Measurements from ENCODE around the gene SOWAHD.
A peak's percentile ranks its signal among the peaks of the same experiment; 100 is the strongest.
"Not testable (repeated sequence)": the region's sequence is repeated elsewhere in the genome, so short reads cannot be mapped to it uniquely, and the experiment has no call there.

Gene SOWAHD

DNA sequence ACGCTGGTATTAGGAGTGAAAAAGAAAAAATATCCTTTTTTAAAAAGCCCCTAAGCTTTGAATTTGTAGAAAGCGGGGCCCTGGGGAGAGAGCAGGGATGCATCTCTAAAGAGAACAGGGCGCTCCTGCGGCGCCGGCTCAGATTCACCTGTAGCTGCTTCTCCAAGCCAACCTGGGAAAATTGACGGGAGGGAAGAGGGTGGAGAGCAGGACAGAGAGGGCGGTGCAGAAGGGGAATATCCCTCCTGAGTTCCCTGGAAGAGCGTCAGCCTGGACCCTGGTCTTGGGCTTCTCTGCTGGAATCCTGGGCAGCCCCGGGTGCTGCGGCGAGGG is 776 bp upstream of the SOWAHD start:
- no peak for DNase-seq (ENCODE audit: low read depth in 1 of 2, low spot score in 1 of 2)

DNA sequence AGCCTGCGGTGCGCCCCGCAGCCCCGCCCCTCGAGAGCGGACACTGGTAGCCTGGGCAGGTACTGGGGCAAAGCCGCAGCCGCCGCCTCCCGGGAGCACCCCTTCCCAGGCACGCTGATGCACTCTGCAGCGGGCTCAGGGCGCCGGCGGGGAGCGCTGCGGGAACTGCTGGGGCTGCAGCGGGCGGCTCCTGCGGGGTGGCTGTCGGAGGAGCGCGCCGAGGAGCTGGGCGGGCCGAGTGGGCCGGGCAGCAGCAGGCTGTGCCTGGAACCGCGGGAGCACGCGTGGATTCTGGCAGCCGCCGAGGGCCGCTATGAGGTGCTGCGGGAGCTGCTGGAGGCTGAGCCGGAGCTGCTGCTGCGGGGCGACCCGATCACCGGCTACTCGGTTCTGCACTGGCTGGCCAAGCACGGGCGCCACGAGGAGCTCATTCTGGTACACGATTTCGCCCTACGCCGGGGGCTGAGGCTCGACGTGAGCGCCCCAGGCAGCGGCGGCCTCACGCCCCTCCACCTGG is 401 bp downstream of the SOWAHD start:
- DNase-seq (ENCODE audit: low read depth in 1 of 2, low spot score in 1 of 2) = no peak

DNA sequence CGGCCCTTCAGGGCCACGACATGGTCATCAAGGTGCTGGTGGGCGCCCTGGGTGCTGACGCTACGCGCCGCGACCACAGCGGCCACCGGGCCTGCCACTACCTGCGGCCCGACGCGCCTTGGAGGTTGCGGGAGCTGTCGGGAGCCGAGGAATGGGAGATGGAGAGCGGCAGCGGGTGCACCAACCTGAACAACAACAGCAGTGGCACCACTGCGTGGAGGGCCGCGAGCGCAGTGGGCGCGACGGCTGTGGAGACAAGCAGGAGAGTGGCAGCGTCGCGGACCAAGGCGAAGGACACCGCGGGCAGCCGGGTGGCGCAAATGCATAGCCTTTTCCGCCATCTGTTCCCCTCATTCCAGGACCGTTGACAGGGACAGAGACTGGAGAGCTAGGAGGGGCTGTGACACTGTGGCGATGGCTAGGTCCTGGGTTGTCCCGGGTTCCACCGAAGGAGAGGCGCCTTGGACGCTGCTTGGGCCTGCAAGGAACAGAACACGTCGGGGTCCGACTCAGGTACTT is 919 bp downstream of the SOWAHD start:
- DNase-seq (ENCODE audit: low read depth in 1 of 2, low spot score in 1 of 2) = no peak

DNA sequence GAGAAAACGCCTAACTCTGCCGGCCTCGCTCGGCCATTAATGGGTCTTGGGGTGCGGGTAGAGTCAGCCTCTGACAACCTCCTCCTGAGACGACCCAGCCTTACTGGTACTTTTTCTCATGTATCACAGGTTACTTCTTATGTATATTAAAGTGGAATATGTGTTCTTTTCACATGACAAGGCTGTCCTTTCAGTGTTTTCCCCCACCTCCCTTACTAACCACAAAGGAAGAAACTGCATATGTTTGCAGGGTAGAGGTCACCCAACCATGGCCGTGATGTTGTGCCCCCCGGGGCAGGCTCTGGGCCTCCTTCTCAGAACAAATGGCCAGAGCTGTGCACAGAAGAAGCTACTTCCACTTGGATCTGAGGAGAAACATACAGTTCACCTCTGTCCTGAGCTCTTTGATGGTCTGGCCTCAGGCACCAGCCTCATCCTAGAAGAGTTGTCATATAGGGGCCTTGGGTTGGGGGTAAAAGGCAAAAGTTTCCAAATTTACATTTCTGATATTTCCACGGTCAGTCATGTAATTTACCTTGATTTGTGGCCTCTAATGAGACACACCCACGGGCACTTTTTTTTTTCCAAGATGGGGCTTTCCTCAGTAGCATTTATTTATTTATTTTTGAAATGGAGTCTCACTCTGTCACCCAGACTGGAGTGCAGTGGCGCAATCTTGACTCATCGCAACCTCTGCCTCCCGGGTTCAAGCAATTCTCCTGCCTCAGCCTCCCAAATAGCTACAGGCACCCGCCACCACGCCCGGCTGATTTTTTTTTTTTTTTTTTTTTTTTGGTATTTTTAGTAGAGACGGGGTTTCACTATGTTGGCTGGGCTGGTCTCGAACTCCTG is 1.9 kb downstream of the SOWAHD start:
- no peak for DNase-seq (ENCODE audit: low read depth in 1 of 2, low spot score in 1 of 2)

DNA sequence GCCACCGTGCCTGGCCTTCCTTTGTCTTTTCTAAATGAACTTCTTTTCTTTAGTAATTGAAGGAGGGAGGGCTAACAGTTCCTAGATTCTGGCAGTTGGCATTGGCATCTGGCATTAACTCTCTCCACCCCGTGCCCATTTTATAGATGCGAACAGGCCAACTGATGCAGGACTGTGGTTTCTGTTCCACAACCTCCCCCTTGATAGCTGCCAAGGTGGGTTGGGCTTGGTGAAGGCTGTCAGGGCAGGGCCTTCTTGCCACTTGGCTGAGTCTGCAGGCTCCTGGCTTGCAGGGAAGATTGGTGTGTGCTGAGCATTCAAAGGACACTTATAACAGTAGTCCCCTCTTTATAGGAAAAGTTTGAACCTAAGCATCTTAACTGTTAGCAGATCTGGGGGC is 4.3 kb downstream of the SOWAHD start:
- no peak for DNase-seq (ENCODE audit: low read depth in 1 of 2, low spot score in 1 of 2)

DNA sequence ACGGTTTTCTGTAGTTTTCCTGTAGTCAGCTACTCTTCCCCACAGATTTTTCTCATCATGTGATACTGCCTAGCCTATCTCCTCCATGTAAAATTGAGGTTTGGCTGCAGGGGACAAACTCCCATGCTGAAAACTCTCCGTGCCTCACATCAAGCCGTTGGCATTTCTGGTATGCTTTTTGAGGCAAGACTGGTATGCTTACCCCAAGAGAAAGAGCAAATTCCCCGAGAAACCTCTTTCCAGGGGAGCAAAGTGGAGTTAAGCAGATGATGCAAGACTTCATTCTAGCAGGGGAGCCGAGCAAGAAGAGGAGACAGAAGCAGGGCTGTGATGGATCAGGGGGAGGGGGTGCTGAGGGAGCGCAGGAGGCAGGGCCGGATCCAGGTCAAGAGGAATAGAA is 4.8 kb downstream of the SOWAHD start:
- DNase-seq (ENCODE audit: low read depth in 1 of 2, low spot score in 1 of 2) = no peak

DNA sequence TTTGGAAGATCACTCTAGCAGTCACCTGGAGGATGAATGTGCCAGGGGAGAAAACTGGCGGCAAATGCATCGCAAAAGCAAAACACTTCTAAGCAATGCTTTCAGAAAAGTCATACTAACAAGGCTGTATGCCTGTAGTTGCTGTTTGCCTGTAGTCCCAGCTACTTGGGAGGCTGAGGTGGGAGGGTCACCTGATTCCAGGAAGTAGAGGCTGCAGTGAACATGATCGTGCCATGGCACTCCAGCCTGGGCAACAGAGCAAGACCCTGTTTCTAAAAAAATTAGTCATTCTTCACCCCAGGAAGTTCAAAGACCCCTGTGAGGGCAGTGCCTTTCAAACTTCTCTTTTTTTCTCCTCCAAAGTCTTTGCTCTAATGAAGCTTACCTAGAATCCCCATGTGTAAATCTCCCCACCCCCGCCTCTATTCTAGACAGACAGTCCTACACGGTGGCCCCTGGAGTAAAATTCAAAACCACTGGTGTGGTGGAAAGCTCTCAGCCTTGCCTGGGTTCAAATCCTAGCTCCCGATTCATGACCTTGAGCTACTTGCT is 5.5 kb downstream of the SOWAHD start:
- DNase-seq (ENCODE audit: low read depth in 1 of 2, low spot score in 1 of 2) = no peak

DNA sequence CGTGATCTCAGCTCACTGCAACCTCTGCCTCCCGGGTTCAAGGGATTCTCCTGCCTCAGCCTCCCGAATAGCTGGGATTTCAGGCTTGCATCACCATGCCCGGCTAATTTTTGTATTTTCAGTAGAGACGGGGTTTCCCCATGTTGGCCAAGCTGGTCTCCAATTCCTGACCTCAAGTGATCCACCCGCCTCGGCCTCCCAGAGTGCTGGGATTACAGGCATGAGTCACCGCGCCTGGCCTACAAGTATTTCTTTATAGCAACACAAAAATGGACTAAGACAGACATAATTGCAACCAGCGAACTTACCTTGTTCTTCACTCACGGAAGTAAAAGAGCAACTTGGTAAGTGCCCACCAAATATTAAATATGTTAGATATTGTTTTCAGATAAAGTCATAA is 10.0 kb downstream of the SOWAHD start:
- DNase-seq (ENCODE audit: low read depth in 1 of 2, low spot score in 1 of 2) = not testable (repeated sequence)

DNA sequence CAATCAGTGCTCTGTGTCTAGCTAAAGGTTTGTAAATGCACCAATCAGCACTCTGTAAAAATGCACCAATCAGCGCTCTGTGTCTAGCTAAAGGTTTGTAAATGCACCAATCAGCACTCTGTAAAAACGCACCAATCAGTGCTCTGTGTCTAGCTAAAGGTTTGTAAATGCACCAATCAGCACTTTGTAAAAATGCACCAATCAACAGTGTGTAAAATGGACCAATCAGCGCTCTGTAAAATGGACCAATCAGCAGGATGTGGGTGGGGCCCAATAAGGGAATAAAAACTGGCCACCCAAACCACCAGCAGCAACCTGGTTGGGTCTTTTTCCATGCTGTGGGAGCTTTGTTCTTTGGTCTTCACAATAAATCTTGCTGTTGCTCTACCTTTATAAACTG is 11.0 kb downstream of the SOWAHD start:
- DNase-seq (ENCODE audit: low read depth in 1 of 2, low spot score in 1 of 2) = not testable (repeated sequence)

DNA sequence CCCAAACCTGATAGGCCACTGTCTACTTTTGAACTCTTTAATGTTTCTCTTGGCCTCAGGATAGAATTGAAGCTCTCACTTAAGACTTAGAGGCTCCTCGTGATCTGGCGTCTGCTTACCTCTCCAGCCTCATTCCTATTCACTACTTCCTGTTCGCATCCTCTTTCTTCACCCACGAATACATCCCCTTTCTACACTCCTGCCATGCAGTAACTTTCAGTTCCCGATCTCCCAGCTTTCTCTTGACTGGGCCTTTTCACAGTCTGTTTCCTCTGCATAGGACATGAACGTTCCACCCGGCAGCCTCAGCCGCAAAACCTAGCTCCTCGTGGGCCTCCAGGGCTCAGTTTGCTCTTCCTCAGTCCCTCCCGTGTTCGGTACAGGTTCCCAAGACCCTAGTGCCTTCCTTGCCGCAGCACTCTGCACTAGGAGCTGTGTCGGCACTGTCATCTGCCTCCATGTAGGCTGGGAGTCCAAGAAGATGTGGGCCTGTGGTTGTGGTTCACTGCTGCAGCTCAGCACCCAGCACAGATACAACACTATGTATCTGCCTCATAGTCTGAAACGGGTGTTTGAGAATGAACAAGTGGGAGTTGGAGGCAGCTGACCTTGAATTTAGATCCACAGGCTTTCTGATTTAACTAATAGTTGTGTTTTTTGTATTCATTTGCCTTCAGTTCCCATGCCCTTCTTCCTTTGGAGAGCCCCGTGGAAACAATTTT is 17.3 kb downstream of the SOWAHD start:
- DNase-seq (ENCODE audit: low read depth in 1 of 2, low spot score in 1 of 2) = no peak

DNA sequence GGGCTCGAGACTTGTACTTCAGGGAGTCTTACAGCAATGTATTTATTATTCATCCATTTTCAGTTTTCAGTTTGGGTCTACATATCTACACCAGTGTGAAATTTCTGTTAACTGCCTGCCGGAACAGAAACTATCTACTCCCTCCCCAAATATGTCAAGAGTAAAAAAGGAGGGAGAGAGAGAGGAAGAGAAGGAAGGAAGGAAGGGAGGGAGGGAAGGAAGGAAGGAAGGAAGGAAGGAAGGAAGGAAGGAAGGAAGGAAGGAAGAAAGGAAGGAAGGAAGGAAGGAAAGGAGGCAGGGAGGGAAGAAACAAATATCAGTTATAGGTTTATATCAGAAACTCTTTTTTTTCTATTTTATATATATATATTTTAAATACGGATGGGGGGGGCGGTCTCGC is 20.4 kb downstream of the SOWAHD start:
- DNase-seq (ENCODE audit: low read depth in 1 of 2, low spot score in 1 of 2) = no peak

DNA sequence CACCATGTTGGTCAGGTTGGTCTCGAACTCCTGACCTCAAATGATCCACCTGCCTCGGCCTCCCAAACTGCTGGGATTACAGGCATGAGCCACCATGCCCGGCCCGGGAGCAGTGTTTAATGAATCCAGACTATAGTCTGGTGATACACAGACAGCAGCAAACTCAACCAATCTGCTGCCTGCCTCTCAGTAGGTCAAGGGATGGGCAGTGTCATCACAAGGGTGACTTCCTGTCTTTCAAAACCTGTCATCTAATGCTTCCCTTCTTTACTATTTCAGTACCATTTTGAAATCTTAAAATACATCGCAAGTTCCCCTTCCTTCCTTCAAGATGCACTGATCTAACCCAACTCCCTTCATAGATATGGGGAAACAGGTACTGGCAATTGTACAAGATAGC is 24.6 kb downstream of the SOWAHD start:
- no peak for DNase-seq (ENCODE audit: low read depth in 1 of 2, low spot score in 1 of 2)

DNA sequence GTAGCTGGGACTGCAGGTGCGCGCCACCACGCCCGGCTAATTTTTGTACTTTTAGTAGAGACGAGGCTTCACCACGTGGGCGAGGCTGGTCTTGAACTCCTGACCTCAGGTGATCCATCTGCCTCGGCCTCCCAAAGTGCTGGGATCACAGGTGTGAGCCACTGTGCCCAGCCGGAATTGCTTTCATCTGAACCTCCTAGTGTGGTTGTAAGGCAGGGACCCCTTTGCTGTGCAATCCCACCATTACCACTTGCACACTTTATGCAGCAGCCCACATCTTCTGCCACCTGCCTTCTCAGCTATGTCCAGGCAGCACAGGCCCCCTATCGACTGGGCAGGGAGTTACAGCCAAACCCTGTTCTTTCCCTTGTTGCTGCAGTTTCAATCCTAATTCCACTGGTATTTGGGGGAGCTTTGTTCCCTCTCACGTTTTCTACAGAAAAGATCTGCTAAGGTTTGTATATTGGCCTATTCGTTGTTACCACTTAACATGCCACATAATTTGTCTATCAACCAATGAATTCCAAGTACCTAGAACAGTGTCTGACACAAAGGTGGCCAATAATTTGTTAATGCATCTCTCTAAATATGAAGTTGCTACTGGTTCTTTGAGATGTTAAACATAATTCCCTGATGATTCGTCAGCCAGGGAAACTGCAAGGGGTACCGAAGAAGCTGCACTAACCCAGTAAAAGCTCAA is 26.5 kb downstream of the SOWAHD start:
- DNase-seq (ENCODE audit: low read depth in 1 of 2, low spot score in 1 of 2) = peak; percentile 6 to 14

DNA sequence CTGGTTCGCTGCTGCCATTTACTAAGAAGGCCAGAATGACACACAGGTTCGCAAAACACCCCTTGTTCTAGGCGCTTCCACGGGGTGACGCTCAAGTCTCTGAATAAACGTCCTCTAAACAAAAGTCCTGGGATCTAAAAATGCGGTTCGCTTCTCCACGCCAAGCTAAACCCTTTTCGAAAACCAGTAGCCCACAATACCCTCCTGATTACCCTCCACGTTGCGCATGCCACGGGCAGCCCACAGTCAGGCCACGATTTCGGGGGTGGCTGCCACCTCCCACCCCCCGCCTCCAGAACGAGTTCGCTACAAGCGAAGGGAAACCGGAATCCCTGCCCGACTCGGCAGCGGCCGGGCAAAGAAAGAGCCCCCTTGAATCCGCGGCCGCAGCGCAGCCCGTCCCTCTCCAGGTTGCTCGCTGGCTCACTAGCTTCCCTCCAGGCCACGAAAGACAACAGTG is 32.6 kb downstream of the SOWAHD start:
- peak; percentile 21 to 29 for DNase-seq (ENCODE audit: low read depth in 1 of 2, low spot score in 1 of 2)

DNA sequence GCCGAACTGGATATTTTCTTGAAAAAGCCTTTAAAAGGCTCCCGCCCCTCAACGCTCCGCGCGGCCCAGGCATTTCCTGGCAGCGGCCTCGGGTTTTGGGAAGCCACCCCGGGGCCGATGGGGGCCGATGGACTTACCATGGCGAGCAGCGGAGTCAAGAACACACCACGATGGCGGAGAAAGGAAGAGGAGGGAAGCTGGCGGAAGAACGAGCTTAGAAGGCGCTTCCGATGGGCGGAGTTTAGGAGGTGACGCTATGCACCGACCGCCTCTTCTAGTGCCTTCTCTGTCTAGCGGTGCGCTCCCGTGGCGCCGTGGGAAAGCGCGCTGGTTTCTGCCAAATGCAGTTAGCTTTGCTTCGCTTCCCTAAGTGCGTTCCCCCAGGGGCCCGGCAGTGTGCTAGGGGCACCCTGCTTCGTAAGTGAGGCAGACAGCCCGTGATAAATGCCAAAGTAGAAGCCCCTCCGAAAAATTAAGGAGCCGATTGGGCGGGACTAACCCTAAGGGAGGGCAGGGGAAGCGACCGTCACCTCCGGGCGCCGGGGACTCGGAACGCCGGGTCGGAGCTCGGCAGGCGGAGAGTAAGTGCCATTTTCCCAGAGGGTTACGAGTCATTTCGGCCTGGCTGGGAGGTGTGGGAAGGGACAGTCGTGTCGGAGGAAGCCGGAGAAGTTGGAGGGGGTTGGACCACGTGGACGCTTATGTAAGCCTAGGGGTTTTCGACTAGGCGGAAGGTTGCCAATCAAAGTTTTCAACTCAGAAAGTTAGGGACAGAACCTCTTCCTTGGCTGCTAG is 33.2 kb downstream of the SOWAHD start, which contains the start of gene RPL39:
RPL39 (minus strand) TSS at position 194 of the 795 bp plus-strand sequence; CDS start at position 140, 54 bp downstream.
- peak; percentile 52 to 71 for DNase-seq (ENCODE audit: low read depth in 1 of 2, low spot score in 1 of 2)

DNA sequence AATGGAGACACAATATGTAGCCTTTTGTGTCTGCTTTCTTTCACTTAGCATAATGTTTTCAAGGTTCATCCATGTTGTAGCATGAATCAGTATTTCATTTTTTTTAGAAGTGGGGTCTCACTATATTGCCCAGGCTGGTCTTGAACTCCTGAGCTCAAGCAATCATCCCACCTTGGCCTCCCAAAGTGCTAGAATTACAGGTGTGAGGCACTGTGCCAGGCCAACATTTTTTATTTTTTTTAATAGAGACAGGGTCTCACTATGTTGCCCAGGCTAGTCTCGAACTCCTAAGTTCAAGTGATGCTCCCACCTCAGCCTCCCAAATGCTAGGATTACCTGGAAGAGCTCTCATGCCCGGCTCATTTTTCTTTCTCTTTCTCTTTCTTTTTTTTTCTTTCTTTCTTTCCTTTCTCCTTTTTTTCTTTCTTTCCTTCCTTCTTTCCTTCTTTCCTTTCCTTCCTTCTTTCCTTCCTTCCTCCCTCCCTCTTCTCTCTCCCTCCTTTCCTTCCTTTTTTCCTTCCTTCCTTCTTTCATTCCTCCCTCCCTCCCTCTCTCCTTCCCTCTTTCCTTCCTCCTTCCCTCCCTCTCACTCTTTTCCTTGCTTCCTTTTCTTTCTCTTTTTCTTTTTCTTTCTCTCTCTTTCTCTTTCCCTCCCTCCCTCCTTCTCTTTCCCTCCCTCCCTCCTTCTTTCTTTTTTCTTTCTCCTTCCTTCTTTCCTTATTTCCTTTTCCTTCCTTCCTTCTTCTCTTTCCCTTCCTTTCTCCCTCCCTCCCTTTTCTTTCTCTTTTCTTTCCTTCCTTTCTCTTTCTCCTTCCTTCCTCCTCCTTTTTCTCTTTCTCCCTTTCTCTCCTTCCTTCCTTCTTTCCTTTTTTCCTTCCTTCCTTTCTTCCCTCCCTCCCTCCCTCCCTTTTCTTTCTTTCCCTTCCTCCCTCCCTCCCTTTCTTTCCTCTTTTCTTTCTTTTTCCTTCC is 43.1 kb downstream of the SOWAHD start:
- no peak for DNase-seq (ENCODE audit: low read depth in 1 of 2, low spot score in 1 of 2)

DNA sequence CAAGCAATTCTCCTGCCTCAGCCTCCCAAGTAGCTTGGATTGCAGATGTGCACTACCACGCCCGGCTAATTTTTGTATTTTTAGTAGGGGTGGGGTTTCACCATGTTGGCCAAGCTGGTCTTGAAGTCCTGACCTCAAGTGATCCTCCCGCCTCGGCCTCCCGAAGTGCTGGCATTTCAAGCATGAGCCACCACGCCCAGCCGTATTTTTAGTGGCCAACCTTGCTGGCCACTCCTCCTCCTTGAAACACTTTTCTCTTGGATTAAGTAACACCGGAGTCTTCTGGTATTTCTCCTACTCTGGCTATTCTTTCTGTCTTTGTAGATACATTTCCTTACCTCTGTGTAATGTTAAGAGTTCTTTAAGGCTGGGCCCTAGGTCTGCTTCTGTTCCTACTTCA is 44.2 kb downstream of the SOWAHD start:
- DNase-seq (ENCODE audit: low read depth in 1 of 2, low spot score in 1 of 2) = no peak

DNA sequence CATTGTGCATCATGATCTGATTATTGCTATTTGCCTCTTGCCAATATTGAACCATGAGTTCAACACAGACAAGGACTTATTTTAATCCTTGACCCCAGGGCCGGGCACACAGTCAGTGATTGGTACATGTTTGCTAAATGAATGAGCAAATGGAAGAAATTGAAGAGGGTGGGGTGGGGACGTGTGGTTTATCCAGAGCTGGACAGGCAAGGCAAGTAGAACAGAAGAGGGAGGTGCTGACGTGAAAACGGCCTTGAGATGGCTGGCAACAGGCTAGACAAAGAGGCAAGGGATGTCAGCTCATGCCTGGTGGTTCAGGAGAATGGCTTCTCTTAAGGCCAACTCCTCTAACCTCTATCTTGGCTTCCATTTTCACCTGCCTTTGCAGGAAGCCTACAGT is 50.1 kb downstream of the SOWAHD start:
- DNase-seq (ENCODE audit: low read depth in 1 of 2, low spot score in 1 of 2) = not testable (repeated sequence)

DNA sequence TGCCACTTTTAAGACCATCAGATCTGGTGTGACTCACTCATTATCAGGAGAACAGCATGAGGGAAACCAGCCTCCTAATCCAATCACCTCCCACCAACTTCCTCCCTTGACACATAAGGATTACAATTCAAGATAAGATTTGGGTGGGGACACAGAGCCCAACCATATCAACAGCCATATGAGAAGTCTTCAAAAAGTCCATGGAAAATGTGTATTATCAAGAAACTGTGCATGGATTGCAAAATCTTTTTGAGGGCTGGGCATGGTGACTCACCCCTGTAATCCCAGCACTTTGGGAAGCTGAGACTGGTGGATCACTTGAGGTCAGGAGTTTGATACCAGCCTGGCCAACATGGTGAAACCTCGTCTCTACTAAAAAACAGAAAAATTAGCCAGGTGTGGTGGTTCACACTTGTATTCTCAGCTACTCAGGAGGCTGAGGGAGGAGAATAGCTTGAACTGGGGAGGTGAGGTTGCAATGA is 50.8 kb downstream of the SOWAHD start:
- DNase-seq (ENCODE audit: low read depth in 1 of 2, low spot score in 1 of 2) = no peak
